ENCODE data around the gene DTYMK.
"Not testable (repeated sequence)": the region's sequence is repeated elsewhere in the genome, so short reads cannot be mapped to it uniquely, and the experiment has no call there.

DTYMK gene, protein sequence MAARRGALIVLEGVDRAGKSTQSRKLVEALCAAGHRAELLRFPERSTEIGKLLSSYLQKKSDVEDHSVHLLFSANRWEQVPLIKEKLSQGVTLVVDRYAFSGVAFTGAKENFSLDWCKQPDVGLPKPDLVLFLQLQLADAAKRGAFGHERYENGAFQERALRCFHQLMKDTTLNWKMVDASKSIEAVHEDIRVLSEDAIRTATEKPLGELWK

DNA sequence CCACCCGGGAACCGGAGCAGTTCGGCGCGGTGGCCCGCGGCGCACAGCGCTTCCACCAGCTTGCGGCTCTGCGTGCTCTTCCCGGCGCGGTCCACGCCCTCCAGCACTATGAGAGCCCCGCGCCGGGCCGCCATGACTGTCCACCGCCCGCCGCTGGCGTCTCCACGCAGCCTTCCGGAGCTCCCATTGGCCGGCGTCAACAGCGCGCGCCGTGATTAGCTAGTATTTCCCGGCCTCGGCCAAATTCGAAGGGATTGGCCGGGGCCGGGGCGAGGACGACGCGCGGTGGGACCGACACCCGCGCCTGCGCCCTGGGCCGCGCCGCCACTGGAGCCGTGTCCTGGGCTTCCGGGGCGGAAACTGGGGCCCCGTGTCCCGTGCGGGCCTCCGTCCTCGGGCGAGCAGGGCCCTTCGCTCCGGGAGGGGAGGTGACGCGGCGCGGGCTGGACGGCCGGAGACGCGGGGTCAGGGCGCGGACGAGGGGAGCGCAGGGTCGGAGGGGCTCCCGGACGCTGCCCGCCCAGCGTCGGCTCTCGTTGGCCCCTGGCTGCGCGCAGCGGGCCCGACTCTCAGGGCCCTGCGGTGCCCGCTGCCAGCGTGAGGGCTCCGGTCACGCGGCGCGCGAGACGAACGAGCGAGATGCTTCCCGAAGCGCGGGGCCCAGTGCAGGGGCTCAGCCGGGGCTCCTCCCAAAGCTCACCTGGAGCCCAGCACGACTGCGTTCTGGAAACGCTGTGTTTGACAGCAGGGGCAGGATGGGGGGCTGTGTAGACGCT lies at the start of gene DTYMK:
DTYMK (minus strand) TSS at position 166 of the 776 bp plus-strand sequence; CDS start at position 134, 32 bp downstream.
- TF ChIP-seq, protein P1, sequence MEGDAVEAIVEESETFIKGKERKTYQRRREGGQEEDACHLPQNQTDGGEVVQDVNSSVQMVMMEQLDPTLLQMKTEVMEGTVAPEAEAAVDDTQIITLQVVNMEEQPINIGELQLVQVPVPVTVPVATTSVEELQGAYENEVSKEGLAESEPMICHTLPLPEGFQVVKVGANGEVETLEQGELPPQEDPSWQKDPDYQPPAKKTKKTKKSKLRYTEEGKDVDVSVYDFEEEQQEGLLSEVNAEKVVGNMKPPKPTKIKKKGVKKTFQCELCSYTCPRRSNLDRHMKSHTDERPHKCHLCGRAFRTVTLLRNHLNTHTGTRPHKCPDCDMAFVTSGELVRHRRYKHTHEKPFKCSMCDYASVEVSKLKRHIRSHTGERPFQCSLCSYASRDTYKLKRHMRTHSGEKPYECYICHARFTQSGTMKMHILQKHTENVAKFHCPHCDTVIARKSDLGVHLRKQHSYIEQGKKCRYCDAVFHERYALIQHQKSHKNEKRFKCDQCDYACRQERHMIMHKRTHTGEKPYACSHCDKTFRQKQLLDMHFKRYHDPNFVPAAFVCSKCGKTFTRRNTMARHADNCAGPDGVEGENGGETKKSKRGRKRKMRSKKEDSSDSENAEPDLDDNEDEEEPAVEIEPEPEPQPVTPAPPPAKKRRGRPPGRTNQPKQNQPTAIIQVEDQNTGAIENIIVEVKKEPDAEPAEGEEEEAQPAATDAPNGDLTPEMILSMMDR (conservative IDR thresholded peaks at IDR 0.05): no peak
- peak; percentile 89; the same call in 1 of the 2 replicates for TF ChIP-seq ZFX (IDR thresholded peaks at IDR 0.05)
- peak within 1 kb of the TSS; percentile 99 for H3K27ac ChIP-seq

DNA sequence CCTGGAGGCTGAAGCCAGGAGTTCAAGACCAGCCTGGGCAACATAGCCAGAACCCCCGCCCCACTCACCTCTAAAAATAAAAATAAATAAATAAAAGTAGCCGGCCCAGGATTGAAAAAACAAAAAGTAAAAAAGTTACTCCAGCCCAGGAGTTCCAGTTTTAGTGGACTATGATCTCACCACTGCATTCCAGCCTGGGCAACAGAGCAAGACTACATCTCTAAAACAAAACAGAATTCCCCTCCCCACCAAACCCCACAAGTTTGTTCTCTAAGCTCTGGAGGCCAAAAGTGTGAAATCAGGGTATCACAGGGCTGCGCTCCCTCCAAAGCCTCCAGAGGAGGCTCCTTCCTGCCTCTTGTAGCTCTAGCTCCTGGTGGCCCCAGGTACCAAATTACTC lies 49.5 kb upstream of the DTYMK start:
- no peak for TF ChIP-seq ZFX (IDR thresholded peaks at IDR 0.05)
- TF ChIP-seq, protein P1 (conservative IDR thresholded peaks at IDR 0.05): no peak
- H3K27ac ChIP-seq: peak overlapping the region; percentile 95; the same call in 1 of the 2 replicates

DNA sequence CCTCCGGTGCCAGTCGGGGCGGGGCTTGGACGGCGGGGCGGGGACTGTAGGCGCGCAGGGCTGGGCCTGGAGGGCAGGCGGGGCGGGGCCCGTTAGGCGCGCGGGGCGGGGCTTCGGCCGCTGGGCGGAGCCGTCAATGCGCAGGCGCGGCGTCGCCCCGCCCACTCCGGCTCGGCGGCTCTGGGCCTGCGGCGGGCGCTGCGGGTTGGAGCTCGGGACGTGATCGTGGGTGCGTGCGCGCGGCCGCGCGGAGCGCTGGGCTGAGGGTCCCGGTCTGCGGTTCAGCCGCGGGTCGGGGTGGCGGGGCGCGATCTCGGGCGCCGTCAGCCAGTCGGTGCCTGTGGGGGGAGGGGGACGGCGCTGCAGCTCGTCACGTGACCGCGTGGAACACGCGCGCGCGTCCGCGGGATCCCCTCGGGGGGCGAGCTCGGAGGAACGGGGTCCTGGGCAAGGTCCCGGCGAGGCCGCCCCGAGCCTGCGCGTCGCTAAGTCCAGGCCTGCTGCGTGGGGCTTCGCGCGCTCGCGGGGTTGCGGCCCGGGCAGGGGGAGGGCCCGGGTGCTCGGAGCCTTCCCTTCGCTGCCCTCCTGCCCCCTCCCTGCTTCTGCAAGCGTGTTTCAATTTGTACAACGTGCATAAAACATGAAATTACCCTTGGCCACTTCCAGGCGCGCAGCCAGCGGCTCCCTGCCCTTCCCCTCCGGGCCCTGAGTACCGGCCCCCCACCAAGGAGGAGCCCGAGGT lies 48.0 kb upstream of the DTYMK start, which contains the start of gene D2HGDH:
D2HGDH (plus strand) TSS at position 164 of the 742 bp plus-strand sequence. CDS start 595 bp downstream, outside the sequence.
- TF ChIP-seq ZFX (IDR thresholded peaks at IDR 0.05): peak; percentile 50; the same call in 1 of the 2 replicates
- TF ChIP-seq, protein P1 (conservative IDR thresholded peaks at IDR 0.05): no peak
- peak within 1 kb of the TSS; percentile 95 for H3K27ac ChIP-seq

DNA sequence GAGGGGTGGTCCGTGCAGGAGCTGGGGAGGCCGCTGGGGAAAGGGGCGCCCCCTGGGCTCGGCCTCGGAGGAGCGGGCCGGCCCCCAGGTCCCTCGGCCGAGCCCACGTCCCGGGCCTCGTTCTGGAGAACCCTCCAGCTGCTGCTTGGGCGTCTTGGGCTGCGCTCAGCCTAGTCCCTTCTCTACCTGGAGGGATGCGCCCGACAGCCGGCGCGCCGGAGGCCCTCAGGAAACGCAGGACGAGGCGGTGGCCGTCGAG lies 47.5 kb upstream of the DTYMK start:
- H3K27ac ChIP-seq: peak overlapping the region; percentile 95
- TF ChIP-seq, protein P1 (conservative IDR thresholded peaks at IDR 0.05): peak; percentile 18
- TF ChIP-seq ZFX (IDR thresholded peaks at IDR 0.05): no peak

DNA sequence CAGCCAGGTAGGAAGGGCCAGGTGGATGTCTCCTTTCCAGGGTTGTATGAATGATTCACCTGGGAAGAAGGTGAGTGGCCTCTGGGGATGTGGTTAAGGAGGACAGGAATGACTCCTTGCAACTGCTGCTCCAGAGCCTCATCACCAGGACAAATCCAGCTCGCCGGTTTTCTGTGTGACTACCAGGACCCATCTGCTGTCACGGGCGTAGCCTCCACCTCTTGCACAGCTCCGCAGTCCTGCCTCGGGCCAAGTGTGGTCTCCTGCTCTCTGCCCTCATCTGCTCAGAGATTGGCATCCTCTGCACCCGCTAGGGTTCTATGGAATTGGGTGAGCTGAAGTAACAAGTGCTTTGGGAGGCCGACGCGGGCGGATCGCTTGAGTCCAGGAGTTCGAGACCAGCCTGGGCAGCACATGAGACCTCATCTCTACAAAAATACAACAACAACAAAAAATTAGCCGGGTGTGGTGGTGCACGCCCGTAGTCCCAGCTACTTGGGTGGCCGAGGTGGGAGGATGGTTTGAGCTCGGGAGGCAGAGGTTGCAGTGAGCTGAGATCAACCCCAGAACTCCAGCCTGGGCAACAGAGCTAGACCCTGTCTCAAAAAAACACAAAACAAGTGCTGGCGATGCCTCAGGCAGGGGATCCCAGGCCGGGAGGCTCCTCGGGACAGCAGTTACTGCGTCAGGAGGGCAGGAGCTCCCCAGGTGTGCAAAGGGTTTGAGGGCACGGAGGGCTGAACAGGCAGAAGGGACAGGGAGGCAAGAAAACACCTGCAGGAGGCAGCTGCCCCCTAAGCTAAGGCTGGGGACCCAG lies 47.0 kb upstream of the DTYMK start:
- H3K27ac ChIP-seq: peak overlapping the region; percentile 95
- TF ChIP-seq, protein P1 (conservative IDR thresholded peaks at IDR 0.05): no peak
- no peak for TF ChIP-seq ZFX (IDR thresholded peaks at IDR 0.05)

DNA sequence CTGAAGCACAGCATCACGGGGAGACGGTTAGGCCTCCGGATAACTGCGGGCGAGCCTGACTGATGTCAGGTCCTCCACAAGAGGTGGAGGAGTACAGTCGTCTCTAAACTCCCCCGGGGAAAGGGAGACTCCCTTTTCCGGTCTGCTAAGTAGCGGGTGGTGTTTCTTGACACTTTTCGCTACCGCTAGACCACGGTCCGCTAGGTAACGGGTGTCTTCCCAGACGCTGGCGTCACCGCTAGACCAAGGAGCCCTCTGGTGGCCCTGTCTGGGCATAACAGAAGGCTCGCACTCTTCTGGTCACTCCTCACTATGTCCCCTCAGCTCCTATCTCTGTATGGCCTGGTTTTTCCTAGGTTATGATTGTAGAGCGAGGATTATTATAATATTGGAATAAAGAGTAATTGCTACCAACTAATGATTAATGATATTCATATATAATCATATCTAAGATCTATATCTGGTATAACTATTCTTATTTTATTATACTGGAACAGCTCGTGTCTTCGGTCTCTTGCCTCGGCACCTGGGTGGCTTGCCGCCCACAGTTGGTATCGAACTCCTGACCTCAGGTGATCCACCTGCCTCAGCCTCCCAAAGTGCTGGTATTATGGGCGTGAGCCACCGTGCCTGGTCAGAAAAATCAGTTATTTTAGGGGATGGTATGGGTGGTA lies 46.0 kb upstream of the DTYMK start:
- H3K27ac ChIP-seq: not testable (repeated sequence)

More for the DNA sequence above, 46.0 kb upstream of the DTYMK start:
- TF ChIP-seq, protein P1 (conservative IDR thresholded peaks at IDR 0.05): peak; percentile 82
